Effector memory CD4-positive, alpha-beta T cell (primary cell): ENCODE results near the gene PHF2.

Experiments
- DNase-seq, 3 donors: peaks; one replicate each; pipeline ENCODE4 v3.0.0-alpha.2; 2020
- H3K27ac ChIP-seq: 2 replicates; pipeline ENCODE4 v1.7.0; 2013; ENCODE audit warnings: mild to moderate bottlenecking, low read length, moderate library complexity; ENCODE audit not compliant: insufficient read depth, poor library complexity, severe bottlenecking
- H3K27me3 ChIP-seq: replicated peaks from 2 replicates; pipeline ENCODE4 v1.7.0; 2013; ENCODE audit warnings: mild to moderate bottlenecking, low read length; ENCODE audit not compliant: insufficient read depth, control insufficient read depth, poor library complexity, severe bottlenecking
- H3K36me3 ChIP-seq: 2 replicates; pipeline ENCODE4 v1.7.0; 2013; ENCODE audit warnings: mild to moderate bottlenecking, low read length, moderate library complexity; ENCODE audit not compliant: control insufficient read depth, insufficient read depth
- H3K4me1 ChIP-seq: 2 replicates; pipeline ENCODE4 v1.7.0; 2013; ENCODE audit warnings: low read length, mild to moderate bottlenecking; ENCODE audit not compliant: control insufficient read depth, insufficient read depth, poor library complexity, severe bottlenecking
- H3K4me3 ChIP-seq: 2 replicates; pipeline ENCODE4 v1.7.0; 2013; ENCODE audit warnings: low read length, low read depth, mild to moderate bottlenecking; ENCODE audit not compliant: insufficient read depth, poor library complexity, severe bottlenecking
- H3K9me3 ChIP-seq: 2 replicates; pipeline ENCODE4 v1.7.0; 2013; ENCODE audit warnings: mild to moderate bottlenecking, low read length, moderate library complexity; ENCODE audit not compliant: control insufficient read depth

The PHF2 gene

GRCh38 chr9:93724852-93725251 is 148.5 kb downstream of the PHF2 start:
- no peaks in the 10 kb centered on the region for H3K4me1 ChIP-seq
- H3K9me3 ChIP-seq, result no peaks in the 10 kb centered on the region
- no peak for DNase-seq
- no peaks in the 10 kb centered on the region for H3K27me3 ChIP-seq
- no peaks in the 10 kb centered on the region for H3K36me3 ChIP-seq
- H3K4me3 ChIP-seq, result no peak overlapping the region
- H3K27ac ChIP-seq, result no peak overlapping the region

- Histone ChIP-seq H3K9me3 (no peaks in the 10 kb centered on the region), H3K27ac (no peak overlapping the region), H3K27me3 (no peaks in the 10 kb centered on the region), H3K36me3 (no peaks in the 10 kb centered on the region), H3K4me1 (no peaks in the 10 kb centered on the region), H3K4me3 (no peak overlapping the region)
- no peak for DNase-seq
Measured at GRCh38 chr9:93725382-93725781, 149.0 kb downstream of the PHF2 start.

GRCh38 chr9:93726147-93726546 is 149.8 kb downstream of the PHF2 start:
- no peaks in the 10 kb centered on the region for H3K9me3 ChIP-seq
- no peaks in the 10 kb centered on the region for H3K4me1 ChIP-seq
- H3K27me3 ChIP-seq, result peaks cover 6% of the 10 kb centered on the region
- H3K4me3 ChIP-seq, result no peak overlapping the region
- H3K27ac ChIP-seq, result no peak overlapping the region
- no peak for DNase-seq
- no peaks in the 10 kb centered on the region for H3K36me3 ChIP-seq
